ENCODE data around the gene ENAM.

GRCh38 chr4:70586841-70587240 lies 41.7 kb upstream of the ENAM start:
- no peak for TF ChIP-seq CTCF (conservative IDR thresholded peaks at IDR 0.05; ENCODE audit: low read length)
- no peak for TF ChIP-seq EZH2phosphoT487 (IDR thresholded peaks at IDR 0.05; ENCODE audit: borderline replicate concordance)
